Measurements from ENCODE around the gene MYO9B. TPM values are rescaled to one million over a fixed set of nuclear protein-coding genes. Genes with fewer than 3 reads are reported as not detected.

The MYO9B gene
- total RNA-seq, 1 experiment from 2014 or later = 58.6 TPM

DNA sequence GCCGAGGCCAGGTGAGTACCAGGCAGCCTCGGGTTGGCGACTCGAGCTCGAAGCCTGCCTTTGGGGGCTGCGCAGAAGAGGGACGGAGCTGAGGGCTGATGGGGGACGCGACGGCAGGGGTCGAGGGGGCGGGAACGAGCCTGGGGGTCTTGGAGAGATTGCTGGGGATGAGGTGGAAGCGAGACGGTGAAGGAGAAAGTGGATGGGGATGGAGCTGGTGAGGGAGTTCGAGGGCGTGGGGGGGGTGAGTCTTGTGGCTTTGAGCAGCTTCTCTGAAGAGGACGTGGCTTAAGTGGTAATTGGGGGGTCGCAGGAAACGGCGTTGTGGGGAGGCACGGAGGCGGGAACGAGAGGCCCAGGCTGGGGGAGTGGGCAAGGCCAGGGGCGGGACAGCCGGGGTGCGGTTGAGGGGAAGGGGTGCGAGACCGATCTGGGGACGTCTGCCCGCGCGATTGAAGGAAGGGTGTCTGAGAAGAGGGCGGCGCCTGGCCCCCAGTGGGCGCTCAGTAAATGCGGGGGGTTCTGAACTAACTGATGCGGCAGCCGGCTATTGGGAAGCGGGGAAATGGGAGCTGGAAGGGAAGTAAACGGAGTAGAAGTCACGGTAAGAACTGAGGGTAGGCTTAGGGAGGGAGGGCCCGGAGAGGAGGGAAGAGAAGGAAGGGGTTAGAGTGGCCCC is 426 bp downstream of the MYO9B start:
- Mint-ChIP-seq H3K27me3 (ENCODE audit: low read depth) (no peaks in the 10 kb centered on the region; the same call in 1 of the 2 replicates), H3K9me3 (no peaks in the 10 kb centered on the region), H3K4me3 (peak overlapping the region; percentile 94 to 99), H3K4me1 (peaks cover 45 to 46% of the 10 kb centered on the region in 2 experiments), H3K36me3 (ENCODE audit: insufficient read depth in 1 of 3, low read depth in 3 of 3) (peaks cover 12 to 28% (median 19%) of the 10 kb centered on the region in 3 experiments), H3K27ac (peak overlapping the region; percentile 38 to 97 (median 72); a peak in 4 of 7 replicates)
- no peak overlapping the region for H3K56ac ChIP-seq (ENCODE audit: insufficient read length, low read depth, low read length)
- H3K23me2 ChIP-seq (ENCODE audit: insufficient read length, low read depth, low read length, poor library complexity, severe bottlenecking) = peaks cover 9% of the 10 kb centered on the region
- no peak overlapping the region for H2BK15ac ChIP-seq (ENCODE audit: low read depth, low read length)
- no peak overlapping the region for H2BK12ac ChIP-seq (ENCODE audit: insufficient read length, low read depth, low read length)
- no peak overlapping the region for H4K8ac ChIP-seq (replicated peaks; ENCODE audit: insufficient read length, low read depth, low read length)
- no peak overlapping the region for H2BK120ac ChIP-seq (ENCODE audit: low read depth, low read length, poor library complexity, severe bottlenecking)
- DNase-seq = no peak
- peak overlapping the region; percentile 75 for H3K14ac ChIP-seq (ENCODE audit: insufficient read depth, low read length)
- no peak overlapping the region for H3K23ac ChIP-seq (ENCODE audit: insufficient read length, low read depth, low read length)
- H4K91ac ChIP-seq (ENCODE audit: insufficient read length, low read depth, low read length) = no peak overlapping the region
- TF ChIP-seq, protein P1, sequence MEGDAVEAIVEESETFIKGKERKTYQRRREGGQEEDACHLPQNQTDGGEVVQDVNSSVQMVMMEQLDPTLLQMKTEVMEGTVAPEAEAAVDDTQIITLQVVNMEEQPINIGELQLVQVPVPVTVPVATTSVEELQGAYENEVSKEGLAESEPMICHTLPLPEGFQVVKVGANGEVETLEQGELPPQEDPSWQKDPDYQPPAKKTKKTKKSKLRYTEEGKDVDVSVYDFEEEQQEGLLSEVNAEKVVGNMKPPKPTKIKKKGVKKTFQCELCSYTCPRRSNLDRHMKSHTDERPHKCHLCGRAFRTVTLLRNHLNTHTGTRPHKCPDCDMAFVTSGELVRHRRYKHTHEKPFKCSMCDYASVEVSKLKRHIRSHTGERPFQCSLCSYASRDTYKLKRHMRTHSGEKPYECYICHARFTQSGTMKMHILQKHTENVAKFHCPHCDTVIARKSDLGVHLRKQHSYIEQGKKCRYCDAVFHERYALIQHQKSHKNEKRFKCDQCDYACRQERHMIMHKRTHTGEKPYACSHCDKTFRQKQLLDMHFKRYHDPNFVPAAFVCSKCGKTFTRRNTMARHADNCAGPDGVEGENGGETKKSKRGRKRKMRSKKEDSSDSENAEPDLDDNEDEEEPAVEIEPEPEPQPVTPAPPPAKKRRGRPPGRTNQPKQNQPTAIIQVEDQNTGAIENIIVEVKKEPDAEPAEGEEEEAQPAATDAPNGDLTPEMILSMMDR (conservative IDR thresholded peaks at IDR 0.05) = no peak
- peak overlapping the region; percentile 75 for H3K18ac ChIP-seq (ENCODE audit: insufficient read length, low read depth, low read length)
- no peak overlapping the region for H4K5ac ChIP-seq (ENCODE audit: insufficient read length, low read depth, low read length)
- H2AK5ac ChIP-seq (ENCODE audit: insufficient read length, low read length) = no peak overlapping the region
- peak overlapping the region; percentile 48 for H3K9ac ChIP-seq (ENCODE audit: extremely low read depth, insufficient read length, low read length)
- H3K79me2 ChIP-seq (ENCODE audit: insufficient read depth, low read length) = peaks cover 16% of the 10 kb centered on the region; the same call in 1 of the 2 replicates
- no peaks in the 10 kb centered on the region for H4K20me1 ChIP-seq (ENCODE audit: control insufficient read depth, insufficient read depth, insufficient read length)
- no peak overlapping the region for H3K4ac ChIP-seq (ENCODE audit: low read depth, low read length)
- no peaks in the 10 kb centered on the region for H3K9me3 ChIP-seq (ENCODE audit: control insufficient read depth, low read depth, low read length)
- H2AFZ ChIP-seq (ENCODE audit: low read length) = no peak overlapping the region
- no peak overlapping the region for H3T11ph ChIP-seq (ENCODE audit: low read length)
- no peaks in the 10 kb centered on the region for H3K27me3 ChIP-seq (ENCODE audit: insufficient read depth, low read length)
- no peak overlapping the region for H2BK20ac ChIP-seq (ENCODE audit: low read depth, low read length, poor library complexity, severe bottlenecking)
- peaks cover 8% of the 10 kb centered on the region; the same call in 1 of the 2 replicates for H3K4me1 ChIP-seq (ENCODE audit: insufficient read depth, low read length)
- H3K79me1 ChIP-seq (ENCODE audit: insufficient read depth, low read depth, low read length, poor library complexity, severe bottlenecking) = peaks cover 8% of the 10 kb centered on the region
- no peak overlapping the region for H2BK5ac ChIP-seq (ENCODE audit: insufficient read length, low read length)
- peak overlapping the region; percentile 74 for H3K4me2 ChIP-seq (ENCODE audit: insufficient read depth, insufficient read length, low read length)
- no CpG with 5 or more reads among the region's 43 CpGs for WGBS (ENCODE audit: extremely low coverage, insufficient read length, low lambda C conversion rate)
- H3K27ac ChIP-seq (ENCODE audit: insufficient read length, low read depth, low read length) = no peak overlapping the region
